Activated naive CD8-positive, alpha-beta T cell (primary cell): ENCODE results near the gene OLR1.

Experiments
- H3K27ac Mint-ChIP-seq: one replicate; pipeline ENCODE4 v1.8.0; 2021; ENCODE audit warnings: mixed read lengths
- H3K27me3 Mint-ChIP-seq: one replicate; pipeline ENCODE4 v1.8.0; 2021; ENCODE audit warnings: mixed read lengths
- H3K36me3 Mint-ChIP-seq: one replicate; pipeline ENCODE4 v1.8.0; 2021; ENCODE audit warnings: mixed read lengths
- H3K4me1 Mint-ChIP-seq: one replicate; pipeline ENCODE4 v1.8.0; 2021; ENCODE audit warnings: low read depth, mixed read lengths
- H3K4me3 Mint-ChIP-seq: one replicate; pipeline ENCODE4 v1.8.0; 2021; ENCODE audit warnings: mild to moderate bottlenecking, mixed read lengths
- H3K9me3 Mint-ChIP-seq: one replicate; pipeline ENCODE4 v1.8.0; 2021; ENCODE audit warnings: low read depth, mixed read lengths

The OLR1 gene

GRCh38 chr12:10175846-10176636, 4.1 kb upstream of the OLR1 start:
- H3K36me3 Mint-ChIP-seq: no peaks in the 10 kb centered on the region
- peaks cover 14% of the 10 kb centered on the region for H3K27me3 Mint-ChIP-seq
- H3K27ac Mint-ChIP-seq: no peak overlapping the region
- no peak overlapping the region for H3K4me3 Mint-ChIP-seq
- no peaks in the 10 kb centered on the region for H3K4me1 Mint-ChIP-seq
- no peaks in the 10 kb centered on the region for H3K9me3 Mint-ChIP-seq

GRCh38 chr12:10174986-10175614, 3.2 kb upstream of the OLR1 start:
- H3K4me1 Mint-ChIP-seq: no peaks in the 10 kb centered on the region
- H3K27me3 Mint-ChIP-seq: peaks cover 14% of the 10 kb centered on the region
- no peaks in the 10 kb centered on the region for H3K36me3 Mint-ChIP-seq
- H3K9me3 Mint-ChIP-seq: no peaks in the 10 kb centered on the region
- no peak overlapping the region for H3K4me3 Mint-ChIP-seq
- H3K27ac Mint-ChIP-seq: no peak overlapping the region

- Mint-ChIP-seq H3K9me3 (no peaks in the 10 kb centered on the region), H3K36me3 (no peaks in the 10 kb centered on the region), H3K27ac (no peak overlapping the region), H3K4me1 (no peaks in the 10 kb centered on the region), H3K27me3 (peaks cover 12% of the 10 kb centered on the region), H3K4me3 (no peak overlapping the region)
Observed at GRCh38 chr12:10170216-10170615, 1.7 kb downstream of the OLR1 start.

GRCh38 chr12:10169104-10169503, 2.8 kb downstream of the OLR1 start:
- Mint-ChIP-seq H3K27me3 (peaks cover 9% of the 10 kb centered on the region), H3K36me3 (no peaks in the 10 kb centered on the region), H3K27ac (no peak overlapping the region), H3K4me3 (no peak overlapping the region), H3K9me3 (no peaks in the 10 kb centered on the region), H3K4me1 (no peaks in the 10 kb centered on the region)

GRCh38 chr12:10167599-10167998, 4.3 kb downstream of the OLR1 start:
- Mint-ChIP-seq H3K36me3 (no peaks in the 10 kb centered on the region), H3K4me1 (no peaks in the 10 kb centered on the region), H3K9me3 (no peaks in the 10 kb centered on the region), H3K4me3 (no peak overlapping the region), H3K27ac (no peak overlapping the region), H3K27me3 (peaks cover 6% of the 10 kb centered on the region)

GRCh38 chr12:10165421-10165820, 6.5 kb downstream of the OLR1 start:
- H3K4me3 Mint-ChIP-seq: no peak overlapping the region
- no peak overlapping the region for H3K27ac Mint-ChIP-seq
- no peaks in the 10 kb centered on the region for H3K27me3 Mint-ChIP-seq
- no peaks in the 10 kb centered on the region for H3K36me3 Mint-ChIP-seq
- no peaks in the 10 kb centered on the region for H3K4me1 Mint-ChIP-seq
- no peaks in the 10 kb centered on the region for H3K9me3 Mint-ChIP-seq

GRCh38 chr12:10163084-10163483, 8.8 kb downstream of the OLR1 start:
- Mint-ChIP-seq H3K36me3 (no peaks in the 10 kb centered on the region), H3K27me3 (no peaks in the 10 kb centered on the region), H3K9me3 (no peaks in the 10 kb centered on the region), H3K4me3 (no peak overlapping the region), H3K27ac (no peak overlapping the region), H3K4me1 (no peaks in the 10 kb centered on the region)

- no peak overlapping the region for H3K4me3 Mint-ChIP-seq
- no peaks in the 10 kb centered on the region for H3K36me3 Mint-ChIP-seq
- H3K4me1 Mint-ChIP-seq: no peaks in the 10 kb centered on the region
- H3K27ac Mint-ChIP-seq: no peak overlapping the region
- no peaks in the 10 kb centered on the region for H3K9me3 Mint-ChIP-seq
- H3K27me3 Mint-ChIP-seq: no peaks in the 10 kb centered on the region
Observed at GRCh38 chr12:10160617-10161385, 11.1 kb downstream of the OLR1 start.

- H3K9me3 Mint-ChIP-seq: no peaks in the 10 kb centered on the region
- no peak overlapping the region for H3K4me3 Mint-ChIP-seq
- H3K4me1 Mint-ChIP-seq: peaks cover under 1% of the 10 kb centered on the region
- H3K27ac Mint-ChIP-seq: no peak overlapping the region
- H3K27me3 Mint-ChIP-seq: no peaks in the 10 kb centered on the region
- no peaks in the 10 kb centered on the region for H3K36me3 Mint-ChIP-seq
Observed at GRCh38 chr12:10159280-10159679, 12.7 kb downstream of the OLR1 start.

- Mint-ChIP-seq H3K27ac (no peak overlapping the region), H3K36me3 (no peaks in the 10 kb centered on the region), H3K27me3 (no peaks in the 10 kb centered on the region), H3K4me1 (peaks cover 7% of the 10 kb centered on the region), H3K9me3 (no peaks in the 10 kb centered on the region), H3K4me3 (no peak overlapping the region)
Observed at GRCh38 chr12:10158406-10158805, 13.5 kb downstream of the OLR1 start.

GRCh38 chr12:10155966-10156365, 16.0 kb downstream of the OLR1 start:
- peaks cover 11% of the 10 kb centered on the region for H3K4me1 Mint-ChIP-seq

GRCh38 chr12:10154145-10154496, 17.8 kb downstream of the OLR1 start:
- peaks cover 11% of the 10 kb centered on the region for H3K4me1 Mint-ChIP-seq
- no peaks in the 10 kb centered on the region for H3K36me3 Mint-ChIP-seq
- no peaks in the 10 kb centered on the region for H3K9me3 Mint-ChIP-seq
- H3K4me3 Mint-ChIP-seq: peak overlapping the region; percentile 91
- H3K27me3 Mint-ChIP-seq: no peaks in the 10 kb centered on the region
- H3K27ac Mint-ChIP-seq: no peak overlapping the region

More at GRCh38 chr12:10155966-10156365, 16.0 kb downstream of the OLR1 start:
- Mint-ChIP-seq H3K36me3 (no peaks in the 10 kb centered on the region), H3K27me3 (no peaks in the 10 kb centered on the region), H3K9me3 (no peaks in the 10 kb centered on the region), H3K27ac (no peak overlapping the region), H3K4me3 (no peak overlapping the region)

GRCh38 chr12:10153271-10154144, 18.4 kb downstream of the OLR1 start:
- Mint-ChIP-seq H3K27me3 (no peaks in the 10 kb centered on the region), H3K9me3 (no peaks in the 10 kb centered on the region), H3K27ac (peak overlapping the region; percentile 34), H3K36me3 (no peaks in the 10 kb centered on the region), H3K4me3 (peak overlapping the region; percentile 91), H3K4me1 (peaks cover 11% of the 10 kb centered on the region)

- Mint-ChIP-seq H3K27ac (no peak overlapping the region), H3K36me3 (no peaks in the 10 kb centered on the region), H3K4me1 (peaks cover 11% of the 10 kb centered on the region), H3K27me3 (no peaks in the 10 kb centered on the region), H3K9me3 (no peaks in the 10 kb centered on the region), H3K4me3 (no peak overlapping the region)
Observed at GRCh38 chr12:10151621-10152020, 20.3 kb downstream of the OLR1 start.
